ENCODE measurements around the gene ADK. TPM values are rescaled to one million over a fixed set of nuclear protein-coding genes. Genes with fewer than 3 reads are reported as not detected.
"Not testable (repeated sequence)": the region's sequence is repeated elsewhere in the genome, so short reads cannot be mapped to it uniquely, and the experiment has no call there.

The ADK gene
- total RNA-seq, 4 donors from 2014 or later: 15.3 to 23.3 (median 20.8) TPM

DNA sequence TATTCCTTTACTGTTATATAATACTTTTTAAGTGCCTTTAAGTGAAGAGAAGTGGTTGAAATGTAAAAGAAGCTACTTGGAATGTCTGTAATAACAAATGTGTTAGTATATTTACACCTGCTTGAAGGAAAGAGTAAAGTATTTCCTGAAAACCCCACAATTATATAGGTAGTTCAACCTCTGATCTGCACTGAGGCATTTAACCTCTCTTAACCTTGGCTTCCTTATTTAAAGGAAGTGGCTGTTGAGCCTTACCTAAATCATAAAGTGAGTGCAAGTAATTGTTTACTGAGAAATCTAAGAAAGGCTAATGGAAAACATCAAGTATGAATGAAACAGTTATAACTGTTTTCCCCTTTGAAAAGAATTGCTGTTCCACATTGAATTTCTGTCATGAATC lies 294.5 kb downstream of the ADK start:
- ATAC-seq: no peak
- TF ChIP-seq, protein P1, sequence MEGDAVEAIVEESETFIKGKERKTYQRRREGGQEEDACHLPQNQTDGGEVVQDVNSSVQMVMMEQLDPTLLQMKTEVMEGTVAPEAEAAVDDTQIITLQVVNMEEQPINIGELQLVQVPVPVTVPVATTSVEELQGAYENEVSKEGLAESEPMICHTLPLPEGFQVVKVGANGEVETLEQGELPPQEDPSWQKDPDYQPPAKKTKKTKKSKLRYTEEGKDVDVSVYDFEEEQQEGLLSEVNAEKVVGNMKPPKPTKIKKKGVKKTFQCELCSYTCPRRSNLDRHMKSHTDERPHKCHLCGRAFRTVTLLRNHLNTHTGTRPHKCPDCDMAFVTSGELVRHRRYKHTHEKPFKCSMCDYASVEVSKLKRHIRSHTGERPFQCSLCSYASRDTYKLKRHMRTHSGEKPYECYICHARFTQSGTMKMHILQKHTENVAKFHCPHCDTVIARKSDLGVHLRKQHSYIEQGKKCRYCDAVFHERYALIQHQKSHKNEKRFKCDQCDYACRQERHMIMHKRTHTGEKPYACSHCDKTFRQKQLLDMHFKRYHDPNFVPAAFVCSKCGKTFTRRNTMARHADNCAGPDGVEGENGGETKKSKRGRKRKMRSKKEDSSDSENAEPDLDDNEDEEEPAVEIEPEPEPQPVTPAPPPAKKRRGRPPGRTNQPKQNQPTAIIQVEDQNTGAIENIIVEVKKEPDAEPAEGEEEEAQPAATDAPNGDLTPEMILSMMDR (IDR thresholded peaks at IDR 0.05): no peak
- TF ChIP-seq EP300 (IDR thresholded peaks at IDR 0.05) (no peak), POLR2A (IDR thresholded peaks at IDR 0.05) (no peak), POLR2AphosphoS5 (IDR thresholded peaks at IDR 0.05) (no peak)
- Histone ChIP-seq H3K27ac (no peak overlapping the region), H3K4me3 (no peak overlapping the region), H3K27me3 (no peaks in the 10 kb centered on the region), H3K4me1 (no peaks in the 10 kb centered on the region), H3K9me3 (no peaks in the 10 kb centered on the region), H3K36me3 (no peaks in the 10 kb centered on the region)

DNA sequence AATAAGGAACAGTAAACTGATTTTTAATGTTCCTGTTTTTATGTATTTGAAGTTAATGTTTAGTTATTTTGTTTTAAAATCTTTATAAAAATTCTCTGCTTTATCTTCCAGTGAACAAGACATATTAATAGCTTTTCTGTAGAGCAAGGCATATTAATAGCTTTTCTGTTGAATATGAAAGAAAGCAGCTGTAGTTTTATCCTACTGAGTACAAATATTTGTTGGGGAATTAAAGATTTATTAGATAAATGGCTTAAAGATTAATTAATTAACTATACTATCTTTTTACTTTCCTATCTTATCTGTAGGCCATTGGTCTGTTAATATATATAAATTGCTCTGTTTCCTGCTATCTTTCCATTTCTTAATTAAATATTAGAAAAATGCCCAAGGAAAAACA lies 299.6 kb downstream of the ADK start:
- Histone ChIP-seq H3K27me3 (no peaks in the 10 kb centered on the region), H3K27ac (no peak overlapping the region), H3K4me1 (no peaks in the 10 kb centered on the region), H3K36me3 (no peaks in the 10 kb centered on the region), H3K9me3 (no peaks in the 10 kb centered on the region), H3K4me3 (no peak overlapping the region)
- no peak for ATAC-seq
- TF ChIP-seq, protein P1 (IDR thresholded peaks at IDR 0.05): no peak
- TF ChIP-seq EP300 (IDR thresholded peaks at IDR 0.05): no peak
- no peak for TF ChIP-seq POLR2AphosphoS5 (IDR thresholded peaks at IDR 0.05)
- no peak for TF ChIP-seq POLR2A (IDR thresholded peaks at IDR 0.05)

DNA sequence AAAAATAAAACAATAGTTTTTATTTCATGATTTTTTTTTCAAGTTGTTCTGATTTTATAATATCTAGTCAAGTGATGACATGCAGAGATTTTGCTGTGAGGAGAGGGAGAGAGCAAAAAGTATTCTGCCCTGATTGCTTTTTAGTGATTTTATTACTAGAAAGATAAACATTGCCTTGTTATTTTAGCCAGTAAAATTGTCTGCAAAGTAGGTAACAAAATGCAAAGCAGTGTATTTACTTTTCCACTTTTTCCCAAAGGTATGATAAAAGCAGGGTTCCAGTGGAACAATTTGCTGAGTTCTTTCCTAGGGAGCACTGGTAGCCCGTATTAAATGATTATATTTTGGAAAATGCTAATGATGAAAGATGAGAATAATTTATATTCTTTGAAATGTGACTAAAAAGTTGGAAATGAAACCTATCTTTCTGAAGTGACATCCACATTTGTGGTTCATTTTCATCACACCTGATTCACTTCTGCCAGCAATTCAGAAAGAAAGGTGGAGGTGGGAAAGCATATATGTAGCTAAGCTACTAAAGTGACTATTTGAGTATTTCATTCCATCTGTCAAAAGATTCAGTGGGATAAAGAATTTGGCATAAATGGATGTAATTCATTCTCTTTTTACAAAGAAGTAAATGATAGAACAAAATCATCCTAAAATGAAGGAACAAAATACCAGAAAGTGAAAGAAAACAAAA lies 300.3 kb downstream of the ADK start:
- WGBS, 2 donors (ENCODE audit: low coverage in 1 of 2): 91 to 92% methylated on average over 1 of the region's 1 CpG
- H3K36me3 ChIP-seq: no peaks in the 10 kb centered on the region
- no peak for ATAC-seq
- TF ChIP-seq EP300 (IDR thresholded peaks at IDR 0.05): no peak
- TF ChIP-seq, protein P1 (IDR thresholded peaks at IDR 0.05): no peak
- no peak for TF ChIP-seq POLR2AphosphoS5 (IDR thresholded peaks at IDR 0.05)
- TF ChIP-seq POLR2A (IDR thresholded peaks at IDR 0.05): no peak
- no peaks in the 10 kb centered on the region for H3K27me3 ChIP-seq
- no peaks in the 10 kb centered on the region for H3K4me1 ChIP-seq
- H3K27ac ChIP-seq: no peak overlapping the region
- H3K9me3 ChIP-seq: no peaks in the 10 kb centered on the region
- no peak overlapping the region for H3K4me3 ChIP-seq

DNA sequence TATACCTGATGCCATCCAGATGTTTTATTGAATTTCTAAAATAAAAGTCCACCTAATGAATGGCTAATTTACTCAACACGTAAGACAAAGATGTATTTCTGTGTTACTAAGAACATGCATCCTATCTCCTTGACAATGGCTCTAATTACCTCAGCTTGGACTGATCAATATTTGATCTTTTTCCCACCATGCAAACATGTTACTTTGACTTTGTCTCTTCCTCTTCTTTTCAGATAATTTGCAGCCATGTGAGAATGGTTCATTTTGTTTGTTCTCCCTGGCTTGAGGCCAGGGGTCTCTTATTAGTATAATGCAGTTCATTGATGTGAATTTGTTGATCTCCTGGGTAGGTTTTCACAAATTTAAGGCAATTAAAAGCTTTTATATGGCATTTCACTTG lies 302.1 kb downstream of the ADK start:
- no peak for ATAC-seq
- 88 to 100% methylated on average over 1 of the region's 1 CpG for WGBS, 2 donors (ENCODE audit: low coverage in 1 of 2)
- Histone ChIP-seq H3K9me3 (no peaks in the 10 kb centered on the region), H3K36me3 (no peaks in the 10 kb centered on the region), H3K4me3 (no peak overlapping the region), H3K27ac (no peak overlapping the region), H3K27me3 (no peaks in the 10 kb centered on the region), H3K4me1 (no peaks in the 10 kb centered on the region)
- TF ChIP-seq, protein P1 (IDR thresholded peaks at IDR 0.05): no peak
- TF ChIP-seq POLR2A (IDR thresholded peaks at IDR 0.05) (no peak), EP300 (IDR thresholded peaks at IDR 0.05) (no peak), POLR2AphosphoS5 (IDR thresholded peaks at IDR 0.05) (no peak)

DNA sequence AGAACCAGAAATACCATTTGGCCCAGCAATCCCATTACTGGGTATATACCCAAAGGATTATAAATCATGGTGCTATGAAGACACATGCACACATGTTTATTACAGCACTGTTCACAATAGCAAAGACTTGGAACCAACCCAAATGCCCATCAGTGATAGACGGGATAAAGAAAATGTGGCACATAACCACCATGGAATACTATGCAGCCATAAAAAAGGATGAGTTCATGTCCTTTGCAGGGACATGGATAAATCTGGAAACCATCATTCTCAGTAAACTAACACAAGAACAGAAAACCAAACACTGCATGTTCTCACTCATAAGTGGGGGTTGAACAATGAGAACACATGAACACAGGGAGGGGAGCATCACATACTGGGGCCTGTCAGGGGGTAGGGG lies 306.5 kb downstream of the ADK start:
- not testable (repeated sequence) for H3K9me3 ChIP-seq, ATAC-seq, H3K36me3 ChIP-seq, H3K4me3 ChIP-seq, H3K27me3 ChIP-seq, H3K27ac ChIP-seq
- WGBS, 2 donors (ENCODE audit: low coverage in 1 of 2): 100% methylated on average over 1 of the region's 1 CpG; no CpG with 5 or more reads in 1 of the 2 donors
- H3K4me1 ChIP-seq: peaks cover 0 to 17% (median 0%) of the 10 kb centered on the region in 3 donors

All from gastroesophageal sphincter (tissue), 4 donors.